Heart left ventricle (tissue), 16 donors: ENCODE results near the gene SUSD4. TPM values are rescaled to one million over a fixed set of nuclear protein-coding genes. Genes with fewer than 3 reads are reported as not detected.
"Not testable (repeated sequence)": the region's sequence is repeated elsewhere in the genome, so short reads cannot be mapped to it uniquely, and the experiment has no call there.

Experiments used
- ATAC-seq, 4 donors: fragments of 200-7000 bp; cut with Tn5 transposase; one replicate each; pipeline ENCODE4 v1.9.1; 2020 to 2022; ENCODE audit warnings: moderate library complexity in 4 of 4, mild to moderate bottlenecking in 3 of 4, moderate number of reproducible peaks in 1 of 4
- DNase-seq, 5 donors: peaks; one replicate each; pipeline ENCODE4 v3.0.0-alpha.2; 2020
- H3K27ac ChIP-seq, 12 donors: fragments of 200-600 bp; sonication (generic) in 4 of 12; one replicate each; pipeline versions ENCODE4 v1.5.0 to v1.8.0; 2016 to 2022; ENCODE audit warnings: mild to moderate bottlenecking in 2 of 12
- H3K27me3 ChIP-seq, 9 donors: fragments of 200-600 bp; sonication (generic) in 2 of 9; one replicate each; pipeline versions ENCODE4 v1.5.1 to v1.8.0; 2016 to 2022; ENCODE audit warnings: mild to moderate bottlenecking in 3 of 9
- H3K36me3 ChIP-seq, 9 donors: fragments of 200-600 bp; sonication (generic) in 2 of 9; one replicate each; pipeline versions ENCODE4 v1.5.0 to v1.8.0; 2018 to 2022; ENCODE audit warnings: mild to moderate bottlenecking in 2 of 9
- H3K4me1 ChIP-seq, 12 donors: fragments of 200-600 bp; sonication (generic) in 4 of 12; one replicate each; pipeline versions ENCODE4 v1.5.0 to v1.8.0; 2016 to 2022; ENCODE audit warnings: mild to moderate bottlenecking in 3 of 12
- H3K4me3 ChIP-seq, 12 donors: fragments of 200-600 bp; sonication (generic) in 4 of 12; one replicate each; pipeline versions ENCODE4 v1.5.0 to v1.8.0; 2017 to 2022; ENCODE audit warnings: mild to moderate bottlenecking in 9 of 12, moderate library complexity in 4 of 12
- H3K9me3 ChIP-seq, 12 donors: fragments of 200-600 bp; sonication (generic) in 4 of 12; one replicate each; pipeline versions ENCODE4 v1.5.0 to v1.8.0; 2016 to 2022; ENCODE audit warnings: mild to moderate bottlenecking in 1 of 12
- CTCF ChIP-seq, 12 donors: fragments of 200-600 bp; sonication (generic) in 4 of 12; IDR thresholded peaks; one replicate each; pipeline versions ENCODE4 v1.5.0 to v1.8.0; 2018 to 2022; ENCODE audit warnings: antibody characterized with exemption in 12 of 12, mild to moderate bottlenecking in 5 of 12
- POLR2A ChIP-seq, 2 donors: fragments of 450-650 bp; IDR thresholded peaks; one replicate each; pipeline ENCODE4 v1.6.1; 2017; ENCODE audit warnings: antibody characterized with exemption in 2 of 2, mild to moderate bottlenecking in 2 of 2, moderate library complexity in 2 of 2
- WGBS, 4 donors: extraction: QIAGEN DNeasy Blood & Tissue Kit in 2 of 4; methylation state at CpG; one replicate each; pipeline versions ENCODE4 v1.1.5 to v1.1.7; 2013 to 2018; 5-methylcytosine and 5-hydroxymethylcytosine counted together
- intact Hi-C, 10 donors: fragments of 100-400 bp; cut with DNase I; formaldehyde crosslinking; loops; one replicate each; pipeline versions ENCODE4 v1.11.1 to v1.14.2; 2022
- polyA plus RNA-seq, 2 donors: library from polyadenylated mRNA; stranded (reverse); fragments of 200-250 nt; gene quantifications; one replicate each; pipeline ENCODE4 v1.2.3, GENCODE V29; 2013
- total RNA-seq, 9 donors: library from RNA; depleted of rRNA in 2 of 9; stranded (reverse); fragments of >200 nt in 2 of 9; fragmentation: NEBNext Ultra II Directional in 3 of 9; extraction: Animal tissue kit (Norgen Biotek cat#: 25700) in 3 of 9; gene quantifications; one replicate each; pipeline versions ENCODE4 v1.1.0 to v1.2.4, GENCODE V29; 2016 to 2023
- donor health status: ischemic (EF 13 %, LVEDD 7.1; RV severe dilation, severe dysfunction).
- donor health status: healthy with polysubstance abuse.
- donor health status: DM: no; HTN: yes; CAD: no.
- donor health status: DM: no; HTN: no; CAD: no.
- donor health status: ischemic (EF 25% LVEDD 6.9; RV normal size, moderate dysfunction).
- donor health status: ischemic (EF 25% LVEDD 5.7; RV mildly dilated, moderate dysfunction).
- donor health status: healthy.
- donor health status: DM: yes; HTN: yes; CAD: no.
- donor health status: ischemic (EF 35%, LVEDD 5.7; RV mildly dilated, moderate dysfunction).
- donor health status: nonischemic (EF 11% LVEDD 7.7; RV severe dilation, severe dysfunction).
- donor health status: DM: yes; HTN: yes; CAD: no.
- donor health status: PGD.
- donor health status: ischemic (EF 29% LVEDD 5.4; RV normal size, mild dysfunction).
- donor health status: nonischemic (EF 23%, LVEDD 6.1; RV moderate dilation, normal function).

SUSD4 gene
- total and polyA plus RNA-seq, 11 donors, result 0.40 to 27.2 (median 2.4) TPM

- Histone ChIP-seq H3K9me3 (no peaks in the 10 kb centered on the region), H3K27ac (no peak overlapping the region), H3K4me3 (no peak overlapping the region), H3K36me3 (no peaks in the 10 kb centered on the region), H3K4me1 (peaks cover 0 to 11% (median 0%) of the 10 kb centered on the region in 12 donors), H3K27me3 (no peaks in the 10 kb centered on the region)
- DNase-seq (no peak), ATAC-seq (no peak)
- TF ChIP-seq POLR2A (IDR thresholded peaks at IDR 0.05), result no peak
- no peak for TF ChIP-seq CTCF (IDR thresholded peaks at IDR 0.05)
- intact Hi-C loops, result no loop called here
- WGBS, 4 donors, result 75 to 92% (median 87%) methylated on average over 3 of the region's 3 CpGs
Observed at GRCh38 chr1:223253916-223254315, 110.1 kb downstream of the SUSD4 start.

GRCh38 chr1:223251387-223251786 lies 112.6 kb downstream of the SUSD4 start:
- ATAC-seq, H3K27me3 ChIP-seq, H3K27ac ChIP-seq, H3K9me3 ChIP-seq, H3K4me3 ChIP-seq, H3K36me3 ChIP-seq, DNase-seq, intact Hi-C loops: not testable (repeated sequence)
- 89 to 95% (median 92%) methylated on average over 2 of the region's 2 CpGs for whole genome bisulfite sequencing, 4 donors
- H3K4me1 ChIP-seq, result peaks cover 0 to 11% (median 0%) of the 10 kb centered on the region in 12 donors

GRCh38 chr1:223250632-223251015 lies 113.4 kb downstream of the SUSD4 start:
- peaks cover 0 to 11% (median 0%) of the 10 kb centered on the region in 12 donors for H3K4me1 ChIP-seq
- no peak for DNase-seq
- peak in 1 of 4 donors; percentile 13 for ATAC-seq
- no peak overlapping the region for H3K4me3 ChIP-seq
- intact Hi-C loops, result no loop called here
- no peaks in the 10 kb centered on the region for H3K9me3 ChIP-seq
- H3K27me3 ChIP-seq, result no peaks in the 10 kb centered on the region
- no peak for TF ChIP-seq CTCF (IDR thresholded peaks at IDR 0.05)
- no peak for TF ChIP-seq POLR2A (IDR thresholded peaks at IDR 0.05)
- H3K36me3 ChIP-seq, result no peaks in the 10 kb centered on the region
- H3K27ac ChIP-seq, result no peak overlapping the region
- 88 to 92% (median 90%) methylated on average over 6 of the region's 6 CpGs for WGBS, 4 donors

GRCh38 chr1:223249854-223250631 lies 113.9 kb downstream of the SUSD4 start:
- peaks cover 0 to 11% (median 0%) of the 10 kb centered on the region in 12 donors for H3K4me1 ChIP-seq
- no peaks in the 10 kb centered on the region for H3K36me3 ChIP-seq
- ATAC-seq (peak in 1 of 4 donors; percentile 34), DNase-seq (no peak)
- no peaks in the 10 kb centered on the region for H3K9me3 ChIP-seq
- no peak for TF ChIP-seq CTCF (IDR thresholded peaks at IDR 0.05)
- TF ChIP-seq POLR2A (IDR thresholded peaks at IDR 0.05), result no peak
- no peaks in the 10 kb centered on the region for H3K27me3 ChIP-seq
- intact Hi-C loops, result loop anchor here in 5 of 10 donors (5.0 kb wide), 2 partner anchors 113 to 118 kb away; no protein-coding TSS in a partner anchor
- no peak overlapping the region for H3K27ac ChIP-seq
- WGBS, 4 donors, result 84 to 94% (median 90%) methylated on average over 3 of the region's 3 CpGs
- no peak overlapping the region for H3K4me3 ChIP-seq
